Immature natural killer cell (primary cell): Measurements from ENCODE around the gene CXCL1. TPM values are rescaled to one million over a fixed set of nuclear protein-coding genes. Genes with fewer than 3 reads are reported as not detected.

ENCODE experiments used
- DNase-seq, 3 donors: peaks; one replicate each; pipeline ENCODE4 v3.0.0; 2022; ENCODE audit warnings: mixed read lengths in 1 of 3
- H3K27ac Mint-ChIP-seq, 6 donors: one replicate each; pipeline ENCODE4 v1.8.0; 2020; ENCODE audit warnings: mixed read lengths in 6 of 6, mild to moderate bottlenecking in 5 of 6, inconsistent platforms in 4 of 6, moderate library complexity in 3 of 6
- H3K27me3 Mint-ChIP-seq, 3 donors: one replicate each; pipeline ENCODE4 v1.8.0; 2020 to 2021; ENCODE audit warnings: low read depth in 3 of 3, mild to moderate bottlenecking in 3 of 3, mixed read lengths in 3 of 3, moderate library complexity in 3 of 3, inconsistent platforms in 1 of 3
- H3K36me3 Mint-ChIP-seq, 3 donors: one replicate each; pipeline ENCODE4 v1.8.0; 2020; ENCODE audit warnings: mixed read lengths in 3 of 3, inconsistent platforms in 2 of 3, mild to moderate bottlenecking in 2 of 3
- H3K4me1 Mint-ChIP-seq, 2 donors: one replicate each; pipeline ENCODE4 v1.8.0; 2020; ENCODE audit warnings: inconsistent platforms in 2 of 2, mild to moderate bottlenecking in 2 of 2, mixed read lengths in 2 of 2, moderate library complexity in 1 of 2
- H3K4me3 Mint-ChIP-seq, 5 donors: one replicate each; pipeline ENCODE4 v1.8.0; 2020; ENCODE audit warnings: mild to moderate bottlenecking in 5 of 5, mixed read lengths in 5 of 5, inconsistent platforms in 3 of 5, moderate library complexity in 3 of 5
- H3K9me3 Mint-ChIP-seq, 6 donors: one replicate each; pipeline ENCODE4 v1.8.0; 2020; ENCODE audit warnings: mild to moderate bottlenecking in 6 of 6, mixed read lengths in 6 of 6, inconsistent platforms in 4 of 6, moderate library complexity in 3 of 6
- polyA plus RNA-seq, 3 donors: library from polyadenylated mRNA; unstranded; fragments of 300-500 nt; fragmentation: Illumina TruSeq; gene quantifications; one replicate each; pipeline ENCODE4 v1.2.3, GENCODE V29; 2021

CXCL1 gene
- polyA plus RNA-seq, 3 donors from 2014 or later, result not detected

DNA sequence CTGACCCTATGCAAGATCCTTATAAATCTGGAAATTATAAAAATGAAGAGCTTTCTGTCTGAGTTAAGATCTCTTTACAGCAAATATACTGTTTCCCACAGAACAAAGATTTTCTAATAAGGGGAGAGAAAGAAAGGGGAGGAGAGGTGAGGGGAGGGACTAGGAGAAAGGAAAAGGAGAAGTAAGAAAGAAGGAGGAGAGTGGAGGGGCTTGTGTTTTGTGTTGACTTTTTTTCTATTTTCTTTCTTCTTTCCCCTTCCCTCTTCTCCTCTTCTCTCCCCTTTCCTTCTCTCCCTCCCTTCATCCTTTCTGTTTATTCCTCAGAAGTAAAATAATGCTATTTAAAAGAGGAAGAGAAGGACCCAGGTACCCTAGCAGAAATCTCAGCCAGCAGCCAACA, 26.5 kb upstream of the CXCL1 start:
- H3K4me3 Mint-ChIP-seq, result no peak overlapping the region
- peaks cover 0 to 4% (median under 1%) of the 10 kb centered on the region in 6 donors for H3K9me3 Mint-ChIP-seq
- no peaks in the 10 kb centered on the region for H3K4me1 Mint-ChIP-seq
- no peak overlapping the region for H3K27ac Mint-ChIP-seq
- DNase-seq, result no peak
- H3K27me3 Mint-ChIP-seq, result no peaks in the 10 kb centered on the region
- H3K36me3 Mint-ChIP-seq, result no peaks in the 10 kb centered on the region

GRCh38 chr4:73843369-73843768, 25.8 kb upstream of the CXCL1 start:
- no peak overlapping the region for H3K27ac Mint-ChIP-seq

DNA sequence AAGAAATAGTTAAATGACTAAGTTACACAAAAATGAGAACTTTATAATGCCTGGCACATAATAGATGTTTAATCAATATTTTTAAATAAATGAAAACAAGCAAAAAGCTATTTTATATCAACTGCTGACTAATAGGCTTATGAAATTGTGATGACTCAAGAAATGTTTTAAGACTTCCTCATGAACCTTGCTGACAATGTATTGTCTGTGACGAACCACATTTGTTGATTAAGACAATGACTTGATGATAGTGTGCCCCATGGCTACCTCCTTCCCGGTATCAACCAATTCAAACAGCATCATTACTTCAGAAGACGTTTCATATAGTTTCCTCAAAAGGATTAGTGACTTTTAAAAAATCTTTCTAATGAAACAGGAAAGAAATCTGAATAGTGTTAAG, 24.8 kb upstream of the CXCL1 start:
- H3K27ac Mint-ChIP-seq, result no peak overlapping the region
- H3K4me3 Mint-ChIP-seq, result no peak overlapping the region
- DNase-seq, result no peak
- peaks cover 0 to 4% (median under 1%) of the 10 kb centered on the region in 6 donors for H3K9me3 Mint-ChIP-seq
- H3K27me3 Mint-ChIP-seq, result no peaks in the 10 kb centered on the region
- no peaks in the 10 kb centered on the region for H3K36me3 Mint-ChIP-seq
- H3K4me1 Mint-ChIP-seq, result no peaks in the 10 kb centered on the region

More at GRCh38 chr4:73843369-73843768, 25.8 kb upstream of the CXCL1 start:
- no peaks in the 10 kb centered on the region for H3K4me1 Mint-ChIP-seq
- no peaks in the 10 kb centered on the region for H3K36me3 Mint-ChIP-seq
- H3K27me3 Mint-ChIP-seq, result no peaks in the 10 kb centered on the region
- H3K9me3 Mint-ChIP-seq, result peaks cover 0 to 4% (median under 1%) of the 10 kb centered on the region in 6 donors
- DNase-seq, result no peak
- H3K4me3 Mint-ChIP-seq, result no peak overlapping the region

- H3K4me3 Mint-ChIP-seq, result no peak overlapping the region
- H3K36me3 Mint-ChIP-seq, result no peaks in the 10 kb centered on the region
- H3K27ac Mint-ChIP-seq, result no peak overlapping the region
- H3K27me3 Mint-ChIP-seq, result no peaks in the 10 kb centered on the region
- DNase-seq, result no peak
- peaks cover 0 to 4% (median under 1%) of the 10 kb centered on the region in 6 donors for H3K9me3 Mint-ChIP-seq
- no peaks in the 10 kb centered on the region for H3K4me1 Mint-ChIP-seq
These were observed 24.4 kb upstream of the CXCL1 start for GRCh38 chr4:73844806-73845205.

DNA sequence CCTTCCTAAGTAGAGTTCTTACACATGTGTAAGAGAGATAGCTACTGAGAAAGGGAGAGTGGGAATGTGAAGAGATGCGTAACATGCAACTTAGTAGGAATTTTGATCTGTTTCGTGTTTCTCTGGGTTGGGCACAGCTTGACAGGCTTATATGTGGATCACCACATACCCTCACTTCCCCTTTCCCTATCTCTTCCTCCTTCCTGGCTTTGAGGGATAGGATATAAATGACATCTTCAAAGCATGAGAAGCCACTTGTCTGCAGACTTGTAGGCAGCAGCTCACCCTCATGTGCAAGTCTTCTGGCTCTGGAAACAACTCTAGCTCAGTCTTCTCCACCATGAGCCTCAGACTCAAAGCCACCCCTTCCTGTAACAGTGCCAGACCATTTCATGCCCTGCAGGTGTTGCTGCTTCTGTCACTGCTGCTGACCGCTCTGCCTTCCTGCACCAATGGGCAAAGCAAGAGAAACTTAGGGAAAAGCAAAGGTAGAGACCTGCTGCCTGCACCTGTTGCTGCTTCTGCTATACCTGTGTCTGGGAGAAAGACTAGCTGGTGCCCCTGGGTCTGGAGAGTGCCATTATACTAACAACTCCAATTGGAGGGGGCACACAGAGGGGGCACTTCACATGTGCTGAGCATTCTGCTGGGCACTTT, 21.5 kb upstream of the CXCL1 start:
- Mint-ChIP-seq H3K4me3 (no peak overlapping the region), H3K27ac (no peak overlapping the region)

GRCh38 chr4:73848183-73848777, 20.9 kb upstream of the CXCL1 start:
- H3K27me3 Mint-ChIP-seq, result no peaks in the 10 kb centered on the region
- H3K4me3 Mint-ChIP-seq, result no peak overlapping the region
- peaks cover 0 to 5% (median 1%) of the 10 kb centered on the region in 6 donors for H3K9me3 Mint-ChIP-seq
- DNase-seq, result no peak
- H3K27ac Mint-ChIP-seq, result no peak overlapping the region
- H3K4me1 Mint-ChIP-seq, result no peaks in the 10 kb centered on the region
- no peaks in the 10 kb centered on the region for H3K36me3 Mint-ChIP-seq

More for the DNA sequence above, 21.5 kb upstream of the CXCL1 start:
- Mint-ChIP-seq H3K36me3 (no peaks in the 10 kb centered on the region), H3K27me3 (no peaks in the 10 kb centered on the region), H3K4me1 (no peaks in the 10 kb centered on the region), H3K9me3 (peaks cover 0 to 5% (median 1%) of the 10 kb centered on the region in 6 donors)
- DNase-seq, result no peak

- Mint-ChIP-seq H3K27ac (no peak overlapping the region), H3K27me3 (peaks cover 0 to 3% (median 0%) of the 10 kb centered on the region in 3 donors), H3K4me1 (no peaks in the 10 kb centered on the region), H3K36me3 (no peaks in the 10 kb centered on the region), H3K4me3 (no peak overlapping the region), H3K9me3 (peaks cover 0 to 8% (median 3%) of the 10 kb centered on the region in 6 donors)
- no peak for DNase-seq
These were observed 18.8 kb upstream of the CXCL1 start for GRCh38 chr4:73850261-73850970.

GRCh38 chr4:73851293-73851692, 17.9 kb upstream of the CXCL1 start:
- peaks cover 0 to 8% (median 3%) of the 10 kb centered on the region in 6 donors for H3K9me3 Mint-ChIP-seq
- H3K36me3 Mint-ChIP-seq, result no peaks in the 10 kb centered on the region
- peaks cover 0 to 3% (median 0%) of the 10 kb centered on the region in 3 donors for H3K27me3 Mint-ChIP-seq
- no peak for DNase-seq
- no peaks in the 10 kb centered on the region for H3K4me1 Mint-ChIP-seq
- no peak overlapping the region for H3K4me3 Mint-ChIP-seq
- no peak overlapping the region for H3K27ac Mint-ChIP-seq

DNA sequence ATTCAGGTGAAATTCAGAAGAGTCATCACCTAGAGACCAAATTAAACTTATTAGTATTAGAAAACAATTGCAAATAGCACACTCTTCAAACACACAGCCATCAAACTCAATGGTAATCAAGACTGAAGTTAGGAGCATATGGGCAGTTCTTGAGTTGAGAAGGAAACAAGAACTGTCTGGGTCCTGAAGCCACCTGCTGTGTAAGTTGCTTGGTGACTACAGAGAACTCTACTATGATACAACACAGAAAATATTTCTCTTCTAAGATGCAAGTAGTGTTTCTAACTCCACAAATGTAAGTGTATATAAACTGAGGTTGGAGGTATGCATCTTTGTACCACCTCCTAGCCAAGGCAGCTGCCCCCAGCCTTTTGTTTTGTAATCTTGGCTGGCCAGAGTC, 16.4 kb upstream of the CXCL1 start:
- H3K27me3 Mint-ChIP-seq, result peaks cover 0 to 3% (median 0%) of the 10 kb centered on the region in 3 donors
- DNase-seq, result no peak
- no peak overlapping the region for H3K27ac Mint-ChIP-seq
- H3K4me3 Mint-ChIP-seq, result no peak overlapping the region
- no peaks in the 10 kb centered on the region for H3K4me1 Mint-ChIP-seq
- peaks cover 0 to 7% (median 4%) of the 10 kb centered on the region in 6 donors for H3K9me3 Mint-ChIP-seq
- no peaks in the 10 kb centered on the region for H3K36me3 Mint-ChIP-seq

GRCh38 chr4:73853246-73853704, 15.9 kb upstream of the CXCL1 start, which contains the start of gene PF4V1:
Gene PF4V1, plus strand, starts transcription at chr4:73853296. Its CDS starts 67 bp downstream, at chr4:73853363.
- peaks cover 0 to 3% (median 0%) of the 10 kb centered on the region in 3 donors for H3K27me3 Mint-ChIP-seq
- H3K4me1 Mint-ChIP-seq, result no peaks in the 10 kb centered on the region
- H3K9me3 Mint-ChIP-seq, result peaks cover 0 to 7% (median 4%) of the 10 kb centered on the region in 6 donors
- H3K36me3 Mint-ChIP-seq, result no peaks in the 10 kb centered on the region
- no peak within 1 kb of the TSS for H3K27ac Mint-ChIP-seq
- DNase-seq, result no peak
- H3K4me3 Mint-ChIP-seq, result no peak within 1 kb of the TSS

GRCh38 chr4:73853718-73854473, 15.3 kb upstream of the CXCL1 start:
- Mint-ChIP-seq H3K27ac (no peak overlapping the region), H3K9me3 (peaks cover 0 to 7% (median 4%) of the 10 kb centered on the region in 6 donors), H3K4me3 (no peak overlapping the region), H3K4me1 (no peaks in the 10 kb centered on the region), H3K27me3 (peaks cover 0 to 3% (median 0%) of the 10 kb centered on the region in 3 donors), H3K36me3 (no peaks in the 10 kb centered on the region)
- peak in 1 of 3 donors; percentile 1 for DNase-seq

DNA sequence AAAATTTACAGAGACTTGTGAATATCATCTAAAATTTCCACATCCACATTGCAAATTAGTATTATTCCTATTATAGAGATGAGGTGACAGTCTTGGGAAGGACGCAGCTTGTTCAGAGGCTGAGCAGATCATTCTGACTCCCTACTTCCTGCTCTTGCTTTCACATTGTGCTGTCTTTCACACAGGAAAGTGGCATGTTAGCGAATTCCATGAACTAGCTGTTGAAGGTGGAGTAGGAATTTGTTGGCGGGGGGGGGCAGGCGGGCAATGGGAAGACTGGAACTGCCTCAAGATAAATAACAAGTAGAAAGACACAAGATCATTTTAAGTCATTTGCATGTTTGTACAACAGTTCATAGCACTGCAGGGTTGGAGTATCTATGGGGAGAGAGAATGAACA, 13.8 kb upstream of the CXCL1 start:
- H3K27me3 Mint-ChIP-seq, result peaks cover 0 to 3% (median 0%) of the 10 kb centered on the region in 3 donors
- H3K27ac Mint-ChIP-seq, result no peak overlapping the region
- H3K4me1 Mint-ChIP-seq, result no peaks in the 10 kb centered on the region
- DNase-seq, result no peak
- H3K4me3 Mint-ChIP-seq, result no peak overlapping the region
- H3K9me3 Mint-ChIP-seq, result peaks cover 0 to 7% (median 4%) of the 10 kb centered on the region in 6 donors
- H3K36me3 Mint-ChIP-seq, result no peaks in the 10 kb centered on the region

GRCh38 chr4:73856518-73856917, 12.7 kb upstream of the CXCL1 start:
- H3K9me3 Mint-ChIP-seq, result peaks cover 0 to 11% (median 4%) of the 10 kb centered on the region in 6 donors
- no peak for DNase-seq
- no peaks in the 10 kb centered on the region for H3K36me3 Mint-ChIP-seq
- no peaks in the 10 kb centered on the region for H3K4me1 Mint-ChIP-seq
- H3K27ac Mint-ChIP-seq, result no peak overlapping the region
- peaks cover 0 to 3% (median 0%) of the 10 kb centered on the region in 3 donors for H3K27me3 Mint-ChIP-seq
- no peak overlapping the region for H3K4me3 Mint-ChIP-seq
